Calu3 (cell line): Measurements from ENCODE around the gene EGFR. TPM values are rescaled to one million over a fixed set of nuclear protein-coding genes. Genes with fewer than 3 reads are reported as not detected.
"Not testable (repeated sequence)": the region's sequence is repeated elsewhere in the genome, so short reads cannot be mapped to it uniquely, and the experiment has no call there.

Experiments used
- BruUV-seq: library from RNA; stranded (reverse); fragments of 400-500 nt; replicated peaks from 2 replicates; lab custom pipeline; 2021; lab: Mats Ljungman, UMichigan
- CTCF ChIA-PET: fragments of 300-600 bp; sonication (Branson Sonifier 250); formaldehyde crosslinking; loops from one replicate; lab custom pipeline; 2022; ENCODE audit warnings: antibody characterized with exemption; lab: Charles Lee
- DNase-seq: peaks from one replicate; pipeline ENCODE4 v3.0.0; 2022
- H3K27ac Mint-ChIP-seq: one replicate; pipeline ENCODE4 v1.8.0; 2022; ENCODE audit warnings: mixed read lengths; ENCODE audit not compliant: unreplicated experiment
- H3K27me3 Mint-ChIP-seq: one replicate; pipeline ENCODE4 v1.8.0; 2022; ENCODE audit warnings: mixed read lengths; ENCODE audit not compliant: unreplicated experiment
- H3K36me3 Mint-ChIP-seq: one replicate; pipeline ENCODE4 v1.8.0; 2022; ENCODE audit warnings: mild to moderate bottlenecking, moderate library complexity, mixed read lengths; ENCODE audit not compliant: insufficient read depth, unreplicated experiment
- H3K4me1 Mint-ChIP-seq: one replicate; pipeline ENCODE4 v1.8.0; 2022; ENCODE audit warnings: mild to moderate bottlenecking, low read depth, mixed read lengths; ENCODE audit not compliant: unreplicated experiment
- H3K4me3 Mint-ChIP-seq: one replicate; pipeline ENCODE4 v1.8.0; 2022; ENCODE audit warnings: mild to moderate bottlenecking, low read depth, moderate library complexity, mixed read lengths; ENCODE audit not compliant: unreplicated experiment
- H3K9me3 Mint-ChIP-seq: one replicate; pipeline ENCODE4 v1.8.0; 2022; ENCODE audit warnings: low read depth, mixed read lengths; ENCODE audit not compliant: unreplicated experiment
- CTCF ChIP-seq: fragments of 200-600 bp; IDR thresholded peaks from one replicate; pipeline ENCODE4 v1.8.0; 2022; ENCODE audit warnings: antibody characterized with exemption; ENCODE audit not compliant: unreplicated experiment
- intact Hi-C: fragments of 100-400 bp; cut with micrococcal nuclease; formaldehyde crosslinking; loops from one replicate; pipeline ENCODE4 v1.10.0; 2022; ENCODE audit not compliant: unreplicated experiment
- total RNA-seq: library from RNA; stranded (reverse); gene quantifications from 2 replicates; pipeline ENCODE4 v1.2.3, GENCODE V29; 2022

Gene EGFR
- total RNA-seq, 1 experiment from 2014 or later = 87.4 TPM

- TF ChIP-seq CTCF = no peak
- no TSS peak for BruUV-seq
- Mint-ChIP-seq H3K4me3 (no peak overlapping the region), H3K27ac (no peak overlapping the region), H3K36me3 (peaks cover 33% of the 10 kb centered on the region), H3K27me3 (no peaks in the 10 kb centered on the region), H3K9me3 (peaks cover 4% of the 10 kb centered on the region), H3K4me1 (no peaks in the 10 kb centered on the region)
- no peak for DNase-seq
- intact Hi-C loops = no loop called here
- CTCF ChIA-PET = no interaction called here
Measured at GRCh38 chr7:55163733-55164132, 144.9 kb downstream of the EGFR start.

- H3K36me3 Mint-ChIP-seq = peaks cover 30% of the 10 kb centered on the region
- H3K27me3 Mint-ChIP-seq = no peaks in the 10 kb centered on the region
- TF ChIP-seq CTCF = no peak
- no peak for DNase-seq
- CTCF ChIA-PET = no interaction called here
- H3K4me3 Mint-ChIP-seq = no peak overlapping the region
- H3K27ac Mint-ChIP-seq = no peak overlapping the region
- no peaks in the 10 kb centered on the region for H3K4me1 Mint-ChIP-seq
- BruUV-seq = no TSS peak
- intact Hi-C loops = no loop called here
- peaks cover 4% of the 10 kb centered on the region for H3K9me3 Mint-ChIP-seq
Measured at GRCh38 chr7:55164527-55164926, 145.7 kb downstream of the EGFR start.

GRCh38 chr7:55165176-55165861, 146.5 kb downstream of the EGFR start:
- Mint-ChIP-seq H3K27ac (no peak overlapping the region), H3K36me3 (peaks cover 25% of the 10 kb centered on the region), H3K9me3 (peaks cover 4% of the 10 kb centered on the region), H3K4me1 (no peaks in the 10 kb centered on the region), H3K4me3 (no peak overlapping the region), H3K27me3 (no peaks in the 10 kb centered on the region)
- intact Hi-C loops = no loop called here
- no peak for DNase-seq
- TF ChIP-seq CTCF = no peak
- CTCF ChIA-PET = interaction anchor here (0.9 to 1.0 kb wide), 2 partner anchors 90 to 100 kb away, joined by 3 to 5 read pairs; no protein-coding TSS in a partner anchor
- no TSS peak for BruUV-seq

- DNase-seq, H3K27me3 Mint-ChIP-seq, H3K4me3 Mint-ChIP-seq, H3K9me3 Mint-ChIP-seq, BruUV-seq, intact Hi-C loops, H3K4me1 Mint-ChIP-seq: not testable (repeated sequence)
- Mint-ChIP-seq H3K27ac (peak overlapping the region; percentile 15), H3K36me3 (peaks cover 18% of the 10 kb centered on the region)
- CTCF ChIA-PET = interaction anchor here (0.9 kb wide), 1 partner anchor 9 kb away, joined by 3 read pairs; no protein-coding TSS in a partner anchor
Measured at GRCh38 chr7:55167296-55167695, 148.5 kb downstream of the EGFR start.
